Measurements from ENCODE around the gene PPIL4. TPM values are rescaled to one million over a fixed set of nuclear protein-coding genes. Genes with fewer than 3 reads are reported as not detected.

The PPIL4 gene
- total and polyA plus RNA-seq, 2 of the 13 experiments (the other 11 are each of a cell fraction or from before 2014, with no cell fraction given): 5.5 to 46.0 TPM

GRCh38 chr6:149473080-149474052 is 72.5 kb downstream of the PPIL4 start:
- peak; percentile 65 for DNase-seq (ENCODE audit: low spot score)
- Histone ChIP-seq H3K9ac (ENCODE audit: insufficient read depth, low read depth, low read length) (no peak overlapping the region), H3K9me3 (ENCODE audit: low read length) (no peaks in the 10 kb centered on the region), H3K4me3 (replicated peaks in 1 of 3; ENCODE audit: insufficient read depth in 1 of 3, low read depth in 2 of 3, low read length in 3 of 3) (peak overlapping the region in 2 of 3 experiments; percentile 17 to 34; a peak in 3 of 6 replicates), H4K20me1 (ENCODE audit: insufficient read depth, low read length) (no peaks in the 10 kb centered on the region), H3K36me3 (replicated peaks in 1 of 2; ENCODE audit: control insufficient read depth in 1 of 2, insufficient read depth in 2 of 2, low read length in 2 of 2) (no peaks in the 10 kb centered on the region), H3K4me1 (ENCODE audit: insufficient read depth, low read length) (peaks cover 31% of the 10 kb centered on the region), H3K79me2 (ENCODE audit: insufficient read depth, low read length) (no peaks in the 10 kb centered on the region), H3K27me3 (ENCODE audit: control insufficient read depth in 1 of 2, insufficient read depth in 2 of 2, low read length in 2 of 2) (no peaks in the 10 kb centered on the region), H2AFZ (ENCODE audit: low read length) (no peak overlapping the region), H3K4me2 (ENCODE audit: low read depth, low read length) (peak overlapping the region; percentile 70), H3K27ac (ENCODE audit: extremely low read length, insufficient read depth, low read length) (peak overlapping the region; percentile 34)
- in situ Hi-C loops (cut with HindIII; ENCODE audit: extremely low pct_ligation_motif_present, low pct_unique_long_range_greater_than_20kb) (no loop called here), intact Hi-C loops (cut with micrococcal nuclease; ENCODE audit: unreplicated experiment) (no loop called here)
- ChIA-PET POLR2A (interaction anchor here (0.8 to 2.3 kb wide), 2 partner anchors 11 to 13 kb away, joined by 3 to 14 read pairs; partner anchors contain the start of gene ZC3H12D), CTCF (ENCODE audit: low intra/inter-chr PET ratio, low total read pairs) (interaction anchor here (1.4 kb wide), 1 partner anchor 44 kb away, joined by 7 read pairs; no protein-coding TSS in a partner anchor)
- peak; percentile 92 for ATAC-seq
- peak; percentile 44 for FAIRE-seq
- no TSS peak for BruUV-seq (replicated peaks)
- 36% methylated on average over 21 of the region's 21 CpGs for WGBS (ENCODE audit: low lambda C conversion rate)
- no peak for TF ChIP-seq ZC3H4 (CRISPR knock-in tag; IDR thresholded peaks at IDR 0.05; ENCODE audit: borderline replicate concordance)
- 0 out of 2 replicates have a peak, but pooled peaks have one; percentile 34 for TF ChIP-seq ZBTB46 (CRISPR knock-in tag; IDR thresholded peaks at IDR 0.05; ENCODE audit: borderline replicate concordance)
- peak; percentile 25; the same call in 1 of the 2 replicates for TF ChIP-seq ZBTB4 (CRISPR knock-in tag; IDR thresholded peaks at IDR 0.05; ENCODE audit: borderline replicate concordance)
- no peak for TF ChIP-seq DMAP1 (CRISPR knock-in tag; IDR thresholded peaks at IDR 0.05)
- TF ChIP-seq NAIF1 (CRISPR knock-in tag; IDR thresholded peaks at IDR 0.05; ENCODE audit: borderline replicate concordance): no peak
- TF ChIP-seq SMC3 (IDR thresholded peaks at IDR 0.05; ENCODE audit: low read length): peak; percentile 41
- no peak for TF ChIP-seq ZNF10 (CRISPR knock-in tag; IDR thresholded peaks at IDR 0.05; ENCODE audit: borderline replicate concordance, low read depth)
- TF ChIP-seq PHF21A (CRISPR knock-in tag; IDR thresholded peaks at IDR 0.05): peak; percentile 32; the same call in 1 of the 2 replicates
- no peak for TF ChIP-seq SOX13 (IDR thresholded peaks at IDR 0.05)
- TF ChIP-seq SOX13 (CRISPR knock-in tag; conservative IDR thresholded peaks at IDR 0.05 in 1 of 2, IDR thresholded peaks at IDR 0.05 in 1 of 2): peak in 1 of 2 experiments; percentile 59; a peak in 1 of 4 replicates
- no peak for TF ChIP-seq MED13 (CRISPR knock-in tag; IDR thresholded peaks at IDR 0.05)
- peak; percentile 67; the same call in 1 of the 2 replicates for TF ChIP-seq ZSCAN20 (CRISPR knock-in tag; IDR thresholded peaks at IDR 0.05; ENCODE audit: borderline replicate concordance)
- TF ChIP-seq EEA1 (CRISPR knock-in tag; IDR thresholded peaks at IDR 0.05; ENCODE audit: borderline replicate concordance): no peak
- no peak for TF ChIP-seq MZF1 (CRISPR knock-in tag; IDR thresholded peaks at IDR 0.05; ENCODE audit: borderline replicate concordance)
- TF ChIP-seq ZNF841 (CRISPR knock-in tag; IDR thresholded peaks at IDR 0.05; ENCODE audit: borderline replicate concordance): no peak
- 0 out of 2 replicates have a peak, but pooled peaks have one; percentile 23 for TF ChIP-seq HDAC1 (CRISPR knock-in tag; IDR thresholded peaks at IDR 0.05)
- no peak for TF ChIP-seq KAT7 (CRISPR knock-in tag; IDR thresholded peaks at IDR 0.05; ENCODE audit: borderline replicate concordance)
